ENCODE results near the gene FARS2. TPM values are rescaled to one million over a fixed set of nuclear protein-coding genes. Genes with fewer than 3 reads are reported as not detected.

Gene FARS2
- total and polyA plus RNA-seq, 2 donors (not counting 3 experiments of a cell fraction or from before 2014, with no cell fraction given), result 20.2 to 20.5 TPM

DNA sequence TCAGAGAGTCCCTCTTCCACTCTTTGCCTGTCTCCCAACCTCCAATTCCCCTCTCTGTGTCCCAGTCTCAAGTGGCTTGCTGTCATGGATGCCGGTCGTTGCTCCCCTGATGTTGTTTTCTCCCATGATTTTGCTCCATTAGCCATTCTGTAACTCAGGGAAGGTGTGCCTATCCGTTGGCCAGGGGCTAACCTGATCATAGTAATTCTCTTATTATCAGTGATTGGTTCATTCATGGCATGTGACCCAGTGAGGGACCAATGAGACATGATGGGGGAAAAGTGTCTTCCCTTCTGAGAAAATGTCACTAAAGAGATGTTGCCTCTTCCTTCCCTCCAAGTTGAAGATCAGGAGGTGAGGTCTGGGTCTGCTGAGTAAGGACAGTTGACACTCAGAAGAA, 214.5 kb downstream of the FARS2 start:
- CTCF ChIA-PET, result no interaction called here

More for the DNA sequence above, 214.5 kb downstream of the FARS2 start:
- Histone ChIP-seq H3K4me1 (ENCODE audit: control insufficient read depth, extremely low read depth, insufficient read depth, low read length) (no peaks in the 10 kb centered on the region), H3K27ac (ENCODE audit: insufficient read depth, low read depth, low read length) (no peak overlapping the region), H3K4me2 (ENCODE audit: insufficient read depth, low read length) (no peak overlapping the region), H3K9me1 (replicated peaks; ENCODE audit: control insufficient read depth, extremely low read depth, insufficient read depth, low read length) (no peaks in the 10 kb centered on the region), H3K27me3 (ENCODE audit: control insufficient read depth in 2 of 2, insufficient read depth in 2 of 2, low read length in 2 of 2) (no peaks in the 10 kb centered on the region), H2AFZ (ENCODE audit: low read depth, low read length) (no peak overlapping the region), H3K9me3 (replicated peaks; ENCODE audit: control insufficient read depth, insufficient read depth, low read length) (no peaks in the 10 kb centered on the region), H4K20me1 (replicated peaks; ENCODE audit: control insufficient read depth, extremely low read depth, insufficient read depth, low read length) (no peaks in the 10 kb centered on the region), H3K79me2 (ENCODE audit: control insufficient read depth, insufficient read depth, low read length) (no peaks in the 10 kb centered on the region), H3K4me3 (replicated peaks in 1 of 3; ENCODE audit: insufficient read depth in 1 of 3, low read depth in 1 of 3, low read length in 3 of 3) (no peak overlapping the region), H3K9ac (replicated peaks; ENCODE audit: extremely low read depth, insufficient read depth, low read length) (no peak overlapping the region), H3K36me3 (ENCODE audit: control insufficient read depth in 2 of 2, extremely low read depth in 1 of 2, insufficient read depth in 2 of 2, low read length in 2 of 2) (no peaks in the 10 kb centered on the region)
- no peak for TF ChIP-seq FOS (IDR thresholded peaks at IDR 0.05; ENCODE audit: borderline replicate concordance, insufficient read depth, low read length)
- TF ChIP-seq EZH2 (IDR thresholded peaks at IDR 0.05; ENCODE audit: borderline replicate concordance, low read depth, low read length, severe bottlenecking), result no peak
- no peak for TF ChIP-seq MYC (IDR thresholded peaks at IDR 0.05; ENCODE audit: low read depth, low read length)
- TF ChIP-seq JUN (IDR thresholded peaks at IDR 0.05; ENCODE audit: borderline replicate concordance, insufficient read depth, insufficient read length, low read depth), result no peak
- TF ChIP-seq, protein P1, sequence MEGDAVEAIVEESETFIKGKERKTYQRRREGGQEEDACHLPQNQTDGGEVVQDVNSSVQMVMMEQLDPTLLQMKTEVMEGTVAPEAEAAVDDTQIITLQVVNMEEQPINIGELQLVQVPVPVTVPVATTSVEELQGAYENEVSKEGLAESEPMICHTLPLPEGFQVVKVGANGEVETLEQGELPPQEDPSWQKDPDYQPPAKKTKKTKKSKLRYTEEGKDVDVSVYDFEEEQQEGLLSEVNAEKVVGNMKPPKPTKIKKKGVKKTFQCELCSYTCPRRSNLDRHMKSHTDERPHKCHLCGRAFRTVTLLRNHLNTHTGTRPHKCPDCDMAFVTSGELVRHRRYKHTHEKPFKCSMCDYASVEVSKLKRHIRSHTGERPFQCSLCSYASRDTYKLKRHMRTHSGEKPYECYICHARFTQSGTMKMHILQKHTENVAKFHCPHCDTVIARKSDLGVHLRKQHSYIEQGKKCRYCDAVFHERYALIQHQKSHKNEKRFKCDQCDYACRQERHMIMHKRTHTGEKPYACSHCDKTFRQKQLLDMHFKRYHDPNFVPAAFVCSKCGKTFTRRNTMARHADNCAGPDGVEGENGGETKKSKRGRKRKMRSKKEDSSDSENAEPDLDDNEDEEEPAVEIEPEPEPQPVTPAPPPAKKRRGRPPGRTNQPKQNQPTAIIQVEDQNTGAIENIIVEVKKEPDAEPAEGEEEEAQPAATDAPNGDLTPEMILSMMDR (IDR thresholded peaks at IDR 0.05; ENCODE audit: extremely low read depth in 1 of 2, insufficient read depth in 1 of 2, low read depth in 1 of 2, low read length in 2 of 2), result no peak
- no peak for TF ChIP-seq GATA2 (IDR thresholded peaks at IDR 0.05; ENCODE audit: insufficient read depth, insufficient read length, low read depth, low read length)
- TF ChIP-seq, protein P2, sequence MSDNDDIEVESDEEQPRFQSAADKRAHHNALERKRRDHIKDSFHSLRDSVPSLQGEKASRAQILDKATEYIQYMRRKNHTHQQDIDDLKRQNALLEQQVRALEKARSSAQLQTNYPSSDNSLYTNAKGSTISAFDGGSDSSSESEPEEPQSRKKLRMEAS (IDR thresholded peaks at IDR 0.05; ENCODE audit: insufficient read depth, insufficient read length), result no peak
- no peak for TF ChIP-seq POLR2AphosphoS5 (IDR thresholded peaks at IDR 0.05; ENCODE audit: insufficient read depth, low read depth, low read length)
- BruUV-seq (replicated peaks), result no TSS peak
- POLR2A ChIA-PET, result no interaction called here
- DNase-seq (ENCODE audit: low read depth, low spot score), result no peak
- intact Hi-C loops (cut with micrococcal nuclease), result no loop called here
- dilution Hi-C loops (cut with MboI; ENCODE audit: extremely low pct_ligation_motif_present, low sequenced_read_pairs), result no loop called here
- FAIRE-seq, result no peak
